Erythroblast (primary cell): ENCODE measurements around the gene KCNT2.

ENCODE experiments used
- GATA1 ChIP-seq: IDR thresholded peaks from 2 replicates; pipeline ENCODE4 v1.6.1; 2011; ENCODE audit warnings: low read depth, mild to moderate bottlenecking, control low read depth, low read length, moderate library complexity
- POLR2A ChIP-seq: IDR thresholded peaks from 2 replicates; pipeline ENCODE4 v1.6.1; 2011; ENCODE audit warnings: mild to moderate bottlenecking, low read length

DNA sequence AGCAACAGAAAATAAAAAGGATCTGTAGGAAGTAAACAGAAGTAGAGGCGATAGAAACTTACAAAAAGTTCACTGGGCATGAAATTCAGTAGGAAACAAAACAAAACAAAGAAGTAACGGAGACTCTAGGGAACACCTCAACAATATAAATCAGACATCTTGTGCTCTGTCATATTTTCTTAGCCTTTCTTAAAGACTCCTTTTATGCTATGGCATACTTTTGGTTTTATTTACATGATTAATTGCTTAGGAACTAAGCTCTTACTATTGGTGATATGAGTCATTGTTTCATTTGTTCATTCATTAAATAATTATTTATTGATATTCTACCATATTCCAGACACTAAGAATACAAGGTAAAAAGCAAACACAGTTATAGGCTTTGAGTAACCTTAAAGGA is 126.6 kb downstream of the KCNT2 start:
- no peak for TF ChIP-seq POLR2A
- no peak for TF ChIP-seq GATA1
